Keratinocyte (primary cell): Measurements from ENCODE around the gene BAG5. TPM values are rescaled to one million over a fixed set of nuclear protein-coding genes. Genes with fewer than 3 reads are reported as not detected.

ENCODE experiments used
- DNase-seq: peaks from one replicate; pipeline ENCODE4 v3.0.0-alpha.2; 2011; ENCODE audit warnings: low read depth, missing footprints, low spot score
- FAIRE-seq: peaks from 2 replicates; lab custom pipeline; 2011; peaks lifted over from hg19 to GRCh38; lab: Jason Lieb, UNC
- H2AFZ ChIP-seq: 2 replicates; pipeline ENCODE4 v1.6.0; 2012; ENCODE audit warnings: low read length, control low read depth, inconsistent platforms; ENCODE audit not compliant: control insufficient read depth
- H3K27ac ChIP-seq: 2 replicates; pipeline ENCODE4 v1.5.1; 2011; ENCODE audit warnings: low read length; ENCODE audit not compliant: control insufficient read depth, insufficient read depth
- H3K27me3 ChIP-seq: 3 replicates; pipeline ENCODE4 v1.6.0; 2011; ENCODE audit warnings: low read length; ENCODE audit not compliant: control insufficient read depth, insufficient read depth; ENCODE audit errors: extremely low read depth
- H3K36me3 ChIP-seq, 2 experiments: 2 replicates in 1 of 2; 3 replicates in 1 of 2; pipeline ENCODE4 v1.5.1; 2011; ENCODE audit warnings: low read length in 2 of 2, mild to moderate bottlenecking in 1 of 2; ENCODE audit not compliant: control insufficient read depth in 2 of 2, insufficient read depth in 2 of 2; ENCODE audit errors: extremely low read depth in 1 of 2
- H3K4me1 ChIP-seq: 3 replicates; pipeline ENCODE4 v1.5.1; 2011; ENCODE audit warnings: low read length; ENCODE audit not compliant: control insufficient read depth, insufficient read depth; ENCODE audit errors: extremely low read depth
- H3K4me2 ChIP-seq: 3 replicates; pipeline ENCODE4 v1.6.0; 2011; ENCODE audit warnings: low read depth, low read length; ENCODE audit not compliant: control insufficient read depth, insufficient read depth; ENCODE audit errors: extremely low read depth
- H3K4me3 ChIP-seq, 3 experiments: fragments of 200-600 bp in 1 of 3; sonication (generic) in 1 of 3; 2 replicates in 2 of 3; 3 replicates in 1 of 3; pipeline ENCODE4 v1.5.1; 2011 to 2016; ENCODE audit warnings: low read length in 3 of 3, mild to moderate bottlenecking in 3 of 3, control low read depth in 2 of 3, inconsistent platforms in 1 of 3, low read depth in 1 of 3, mixed read lengths in 1 of 3, mixed run types in 1 of 3, moderate library complexity in 1 of 3; ENCODE audit not compliant: control insufficient read depth in 2 of 3, insufficient read depth in 2 of 3; ENCODE audit errors: extremely low read depth in 1 of 3
- H3K79me2 ChIP-seq: 2 replicates; pipeline ENCODE4 v1.6.0; 2012; ENCODE audit warnings: low read length; ENCODE audit not compliant: control insufficient read depth, insufficient read depth
- H3K9ac ChIP-seq: 3 replicates; pipeline ENCODE4 v1.6.0; 2011; ENCODE audit warnings: low read length; ENCODE audit not compliant: control insufficient read depth, insufficient read depth; ENCODE audit errors: extremely low read depth
- H3K9me1 ChIP-seq: 3 replicates; pipeline ENCODE4 v1.6.0; 2011; ENCODE audit warnings: low read length; ENCODE audit not compliant: control insufficient read depth, insufficient read depth; ENCODE audit errors: extremely low read depth
- H3K9me3 ChIP-seq: 2 replicates; pipeline ENCODE4 v1.5.1; 2012; ENCODE audit warnings: low read depth, low read length; ENCODE audit not compliant: control insufficient read depth
- H4K20me1 ChIP-seq: 3 replicates; pipeline ENCODE4 v1.6.0; 2011; ENCODE audit warnings: low read length; ENCODE audit not compliant: control insufficient read depth, insufficient read depth; ENCODE audit errors: extremely low read depth
- CTCF ChIP-seq, 3 experiments: IDR thresholded peaks in 1 of 3; conservative IDR thresholded peaks in 1 of 3; optimal IDR thresholded peaks in 1 of 3; 2 replicates in 2 of 3; 3 replicates in 1 of 3; pipeline versions ENCODE3 to v1.5.1; 2011; ENCODE audit warnings: low read length in 3 of 3, mild to moderate bottlenecking in 3 of 3, moderate library complexity in 2 of 3, control low read depth in 1 of 3, inconsistent platforms in 1 of 3; ENCODE audit not compliant: insufficient read depth in 2 of 3; ENCODE audit errors: extremely low read depth in 1 of 3
- EZH2 ChIP-seq: IDR thresholded peaks from one replicate; pipeline ENCODE4 v1.6.1; 2012; ENCODE audit warnings: inconsistent platforms, mild to moderate bottlenecking, low read length, moderate library complexity
- dilution Hi-C: fragments of 300-500 bp; cut with MboI; formaldehyde crosslinking; loops from one replicate; pipeline ENCODE4 v1.7.0; 2020; ENCODE audit warnings: low sequenced_read_pairs; ENCODE audit not compliant: extremely low pct_ligation_motif_present
- polyA plus RNA-seq, 5 experiments: library from polyadenylated mRNA; depleted of rRNA in 3 of 5; stranded (reverse) in 3 of 5; stranded (forward) in 1 of 5; unstranded in 1 of 5; fragments of >200 nt; gene quantifications; 1 replicate in 1 of 5; 2 replicates in 3 of 5; 3 replicates in 1 of 5; pipeline versions ENCODE4 v1.2.1 to v1.2.3, GENCODE V29; 2011 to 2012; ENCODE audit warnings: missing spikeins in 2 of 5, low read depth in 1 of 5, low replicate concordance in 1 of 5

The BAG5 gene
- polyA plus RNA-seq, 1 donor (not counting 4 experiments of a cell fraction or from before 2014, with no cell fraction given) = 14.4 TPM

GRCh38 chr14:103531421-103532215 is 30.8 kb downstream of the BAG5 start:
- no peak for TF ChIP-seq EZH2
- TF ChIP-seq CTCF (optimal IDR thresholded peaks at IDR 0.05 in 1 of 3, IDR thresholded peaks at IDR 0.05 in 1 of 3, conservative IDR thresholded peaks at IDR 0.05 in 1 of 3; ENCODE audit: extremely low read depth in 1 of 3, insufficient read depth in 2 of 3, low read length in 3 of 3) = no peak
- H3K79me2 ChIP-seq = peaks cover 32% of the 10 kb centered on the region
- dilution Hi-C loops = no loop called here
- DNase-seq (no peak), FAIRE-seq (no peak)
- no peaks in the 10 kb centered on the region for H4K20me1 ChIP-seq
- no peak overlapping the region for H3K4me3 ChIP-seq
- H3K4me1 ChIP-seq = peaks cover 28% of the 10 kb centered on the region
- H2AFZ ChIP-seq = no peak overlapping the region
- no peaks in the 10 kb centered on the region for H3K9me3 ChIP-seq
- peaks cover 8 to 22% of the 10 kb centered on the region in 2 experiments for H3K36me3 ChIP-seq
- no peaks in the 10 kb centered on the region for H3K27me3 ChIP-seq
- no peak overlapping the region for H3K9ac ChIP-seq
- H3K9me1 ChIP-seq = no peaks in the 10 kb centered on the region
- H3K4me2 ChIP-seq = no peak overlapping the region
- H3K27ac ChIP-seq = no peak overlapping the region

DNA sequence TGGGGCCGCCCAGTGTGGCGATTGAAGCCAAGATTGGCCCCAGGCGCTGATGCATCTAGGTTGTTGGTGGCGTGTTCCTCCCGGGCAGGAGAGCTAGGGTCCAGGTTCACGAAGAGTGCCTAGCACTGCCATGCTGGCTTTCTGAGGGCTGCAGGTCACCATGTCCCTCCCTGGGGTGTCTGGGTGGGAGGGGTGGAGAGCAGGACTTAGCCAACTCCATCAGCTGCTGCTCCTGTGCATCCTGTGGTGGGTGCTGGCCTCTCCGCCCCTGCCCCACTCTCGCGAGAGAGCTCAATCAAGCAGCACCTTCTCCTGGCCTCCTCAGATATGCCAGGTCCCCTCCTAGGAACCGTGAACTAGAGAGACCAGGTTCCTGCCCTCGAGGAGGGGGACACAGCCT is 31.6 kb downstream of the BAG5 start:
- Histone ChIP-seq H3K27me3 (no peaks in the 10 kb centered on the region), H3K9me1 (no peaks in the 10 kb centered on the region), H4K20me1 (no peaks in the 10 kb centered on the region), H2AFZ (no peak overlapping the region), H3K9ac (no peak overlapping the region), H3K27ac (no peak overlapping the region), H3K4me1 (peaks cover 28% of the 10 kb centered on the region), H3K36me3 (peaks cover 8 to 19% of the 10 kb centered on the region in 2 experiments), H3K4me3 (no peak overlapping the region), H3K79me2 (peaks cover 32% of the 10 kb centered on the region), H3K9me3 (no peaks in the 10 kb centered on the region), H3K4me2 (peak overlapping the region; percentile 94)
- dilution Hi-C loops = no loop called here
- TF ChIP-seq EZH2 (no peak), CTCF (optimal IDR thresholded peaks at IDR 0.05 in 1 of 3, IDR thresholded peaks at IDR 0.05 in 1 of 3, conservative IDR thresholded peaks at IDR 0.05 in 1 of 3; ENCODE audit: extremely low read depth in 1 of 3, insufficient read depth in 2 of 3, low read length in 3 of 3) (no peak)
- DNase-seq (no peak), FAIRE-seq (no peak)
